Measurements from ENCODE around the gene ATP10A. TPM values are rescaled to one million over a fixed set of nuclear protein-coding genes. Genes with fewer than 3 reads are reported as not detected.

The ATP10A gene
- total RNA-seq, 1 experiment from 2014 or later = 3.9 TPM

GRCh38 chr15:25741256-25741580 is 121.9 kb downstream of the ATP10A start:
- H3K14ac ChIP-seq (ENCODE audit: insufficient read depth, low read length) = no peak overlapping the region
- no peak overlapping the region for H2BK15ac ChIP-seq (ENCODE audit: low read depth, low read length)
- H3T11ph ChIP-seq (ENCODE audit: low read length) = no peak overlapping the region
- no peak overlapping the region for H3K27ac ChIP-seq (ENCODE audit: insufficient read length, low read depth, low read length)
- H2AK5ac ChIP-seq (ENCODE audit: insufficient read length, low read length) = no peak overlapping the region
- H3K23ac ChIP-seq (ENCODE audit: insufficient read length, low read depth, low read length) = no peak overlapping the region
- no peaks in the 10 kb centered on the region for H3K9me3 ChIP-seq (ENCODE audit: control insufficient read depth, low read depth, low read length)
- no peaks in the 10 kb centered on the region for H3K79me1 ChIP-seq (ENCODE audit: insufficient read depth, low read depth, low read length, poor library complexity, severe bottlenecking)
- DNase-seq = no peak
- Mint-ChIP-seq H3K4me3 (no peak overlapping the region), H3K4me1 (peaks cover 2 to 7% of the 10 kb centered on the region in 2 experiments; a peak in 2 of 4 replicates), H3K27me3 (ENCODE audit: low read depth) (peaks cover 1% of the 10 kb centered on the region; the same call in 1 of the 2 replicates), H3K36me3 (ENCODE audit: insufficient read depth in 1 of 3, low read depth in 3 of 3) (no peaks in the 10 kb centered on the region), H3K9me3 (no peaks in the 10 kb centered on the region), H3K27ac (no peak overlapping the region)
- H3K18ac ChIP-seq (ENCODE audit: insufficient read length, low read depth, low read length) = no peak overlapping the region
- no peak overlapping the region for H4K91ac ChIP-seq (ENCODE audit: insufficient read length, low read depth, low read length)
- no peak overlapping the region for H4K8ac ChIP-seq (replicated peaks; ENCODE audit: insufficient read length, low read depth, low read length)
- no peak overlapping the region for H2BK120ac ChIP-seq (ENCODE audit: low read depth, low read length, poor library complexity, severe bottlenecking)
- no peak overlapping the region for H3K9ac ChIP-seq (ENCODE audit: extremely low read depth, insufficient read length, low read length)
- H2BK12ac ChIP-seq (ENCODE audit: insufficient read length, low read depth, low read length) = no peak overlapping the region
- H3K4ac ChIP-seq (ENCODE audit: low read depth, low read length) = no peak overlapping the region
- no peak overlapping the region for H2BK20ac ChIP-seq (ENCODE audit: low read depth, low read length, poor library complexity, severe bottlenecking)
- H3K4me1 ChIP-seq (ENCODE audit: insufficient read depth, low read length) = no peaks in the 10 kb centered on the region
- no peak overlapping the region for H2BK5ac ChIP-seq (ENCODE audit: insufficient read length, low read length)
- H4K5ac ChIP-seq (ENCODE audit: insufficient read length, low read depth, low read length) = no peak overlapping the region
- no peaks in the 10 kb centered on the region for H3K27me3 ChIP-seq (ENCODE audit: insufficient read depth, low read length)
- no peak overlapping the region for H3K56ac ChIP-seq (ENCODE audit: insufficient read length, low read depth, low read length)
- no peaks in the 10 kb centered on the region for H3K23me2 ChIP-seq (ENCODE audit: insufficient read length, low read depth, low read length, poor library complexity, severe bottlenecking)
- H3K4me2 ChIP-seq (ENCODE audit: insufficient read depth, insufficient read length, low read length) = no peak overlapping the region
- no peak overlapping the region for H2AFZ ChIP-seq (ENCODE audit: low read length)
- H4K20me1 ChIP-seq (ENCODE audit: control insufficient read depth, insufficient read depth, insufficient read length) = no peaks in the 10 kb centered on the region
- no CpG with 5 or more reads among the region's 5 CpGs for WGBS (ENCODE audit: extremely low coverage, insufficient read length, low lambda C conversion rate)
- TF ChIP-seq, protein P1, sequence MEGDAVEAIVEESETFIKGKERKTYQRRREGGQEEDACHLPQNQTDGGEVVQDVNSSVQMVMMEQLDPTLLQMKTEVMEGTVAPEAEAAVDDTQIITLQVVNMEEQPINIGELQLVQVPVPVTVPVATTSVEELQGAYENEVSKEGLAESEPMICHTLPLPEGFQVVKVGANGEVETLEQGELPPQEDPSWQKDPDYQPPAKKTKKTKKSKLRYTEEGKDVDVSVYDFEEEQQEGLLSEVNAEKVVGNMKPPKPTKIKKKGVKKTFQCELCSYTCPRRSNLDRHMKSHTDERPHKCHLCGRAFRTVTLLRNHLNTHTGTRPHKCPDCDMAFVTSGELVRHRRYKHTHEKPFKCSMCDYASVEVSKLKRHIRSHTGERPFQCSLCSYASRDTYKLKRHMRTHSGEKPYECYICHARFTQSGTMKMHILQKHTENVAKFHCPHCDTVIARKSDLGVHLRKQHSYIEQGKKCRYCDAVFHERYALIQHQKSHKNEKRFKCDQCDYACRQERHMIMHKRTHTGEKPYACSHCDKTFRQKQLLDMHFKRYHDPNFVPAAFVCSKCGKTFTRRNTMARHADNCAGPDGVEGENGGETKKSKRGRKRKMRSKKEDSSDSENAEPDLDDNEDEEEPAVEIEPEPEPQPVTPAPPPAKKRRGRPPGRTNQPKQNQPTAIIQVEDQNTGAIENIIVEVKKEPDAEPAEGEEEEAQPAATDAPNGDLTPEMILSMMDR (conservative IDR thresholded peaks at IDR 0.05) = no peak
- H3K79me2 ChIP-seq (ENCODE audit: insufficient read depth, low read length) = no peaks in the 10 kb centered on the region
